ENCODE measurements around the gene CADPS2. TPM values are rescaled to one million over a fixed set of nuclear protein-coding genes. Genes with fewer than 3 reads are reported as not detected.

CADPS2 gene
- total RNA-seq, 4 donors from 2014 or later: 2.1 to 3.7 (median 2.8) TPM

DNA sequence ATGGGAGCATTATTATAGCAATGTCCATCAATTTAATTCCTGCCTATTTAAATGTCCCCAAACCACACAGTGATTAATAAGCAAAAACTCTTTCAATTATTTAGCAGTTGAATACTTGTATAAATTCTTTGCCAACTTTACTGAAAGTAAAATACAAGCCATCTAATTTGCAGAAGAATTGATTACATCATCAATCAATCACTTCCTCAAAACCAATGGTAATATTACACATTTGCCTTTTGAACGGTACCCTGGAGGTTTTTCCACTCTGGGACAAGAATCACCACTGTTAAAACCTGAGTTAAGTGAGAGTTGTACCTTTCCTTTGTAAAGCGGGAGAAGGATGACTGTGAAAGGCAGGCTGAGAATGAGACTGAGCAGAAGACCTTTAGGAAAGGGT is 280.3 kb downstream of the CADPS2 start:
- no peaks in the 10 kb centered on the region for H3K4me1 ChIP-seq
- H3K9me3 ChIP-seq: no peaks in the 10 kb centered on the region
- DNase-seq (no peak), ATAC-seq (no peak)
- intact Hi-C loops (cut with DNase I; ENCODE audit: low total_unique reads) (no loop called here), in situ Hi-C loops (cut with MboI; ENCODE audit: low sequenced_read_pairs in 4 of 4) (no loop called here)
- H3K27me3 ChIP-seq: no peaks in the 10 kb centered on the region
- H3K27ac ChIP-seq: no peak overlapping the region
- no peak overlapping the region for H3K4me3 ChIP-seq
- H3K36me3 ChIP-seq: no peaks in the 10 kb centered on the region
- TF ChIP-seq POLR2A (IDR thresholded peaks at IDR 0.05): no peak
- TF ChIP-seq, protein P1, sequence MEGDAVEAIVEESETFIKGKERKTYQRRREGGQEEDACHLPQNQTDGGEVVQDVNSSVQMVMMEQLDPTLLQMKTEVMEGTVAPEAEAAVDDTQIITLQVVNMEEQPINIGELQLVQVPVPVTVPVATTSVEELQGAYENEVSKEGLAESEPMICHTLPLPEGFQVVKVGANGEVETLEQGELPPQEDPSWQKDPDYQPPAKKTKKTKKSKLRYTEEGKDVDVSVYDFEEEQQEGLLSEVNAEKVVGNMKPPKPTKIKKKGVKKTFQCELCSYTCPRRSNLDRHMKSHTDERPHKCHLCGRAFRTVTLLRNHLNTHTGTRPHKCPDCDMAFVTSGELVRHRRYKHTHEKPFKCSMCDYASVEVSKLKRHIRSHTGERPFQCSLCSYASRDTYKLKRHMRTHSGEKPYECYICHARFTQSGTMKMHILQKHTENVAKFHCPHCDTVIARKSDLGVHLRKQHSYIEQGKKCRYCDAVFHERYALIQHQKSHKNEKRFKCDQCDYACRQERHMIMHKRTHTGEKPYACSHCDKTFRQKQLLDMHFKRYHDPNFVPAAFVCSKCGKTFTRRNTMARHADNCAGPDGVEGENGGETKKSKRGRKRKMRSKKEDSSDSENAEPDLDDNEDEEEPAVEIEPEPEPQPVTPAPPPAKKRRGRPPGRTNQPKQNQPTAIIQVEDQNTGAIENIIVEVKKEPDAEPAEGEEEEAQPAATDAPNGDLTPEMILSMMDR (IDR thresholded peaks at IDR 0.05 in 4 of 5, conservative IDR thresholded peaks at IDR 0.05 in 1 of 5): no peak

DNA sequence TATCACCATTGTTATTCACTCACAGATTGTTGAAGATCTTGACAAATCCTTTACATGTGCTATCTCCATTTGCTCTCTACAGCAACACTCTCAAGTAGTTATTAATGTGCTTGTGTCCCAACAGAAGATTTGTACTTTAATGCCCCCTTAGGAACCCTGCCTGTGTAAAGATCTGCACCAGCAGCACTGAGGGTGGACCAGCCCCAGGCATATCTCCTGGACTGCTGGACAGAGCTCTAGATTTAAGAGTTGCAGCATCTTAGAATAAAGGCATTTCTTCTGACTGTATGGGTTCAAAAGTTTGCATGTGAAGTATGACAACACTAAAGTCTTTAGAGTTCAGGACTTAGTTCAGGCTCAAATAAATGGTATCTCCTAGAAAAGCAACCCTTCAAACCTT is 282.0 kb downstream of the CADPS2 start:
- no peaks in the 10 kb centered on the region for H3K36me3 ChIP-seq
- H3K4me1 ChIP-seq: no peaks in the 10 kb centered on the region
- ATAC-seq: no peak
- no peaks in the 10 kb centered on the region for H3K27me3 ChIP-seq
- TF ChIP-seq, protein P1 (IDR thresholded peaks at IDR 0.05 in 4 of 5, conservative IDR thresholded peaks at IDR 0.05 in 1 of 5): no peak
- TF ChIP-seq POLR2A (IDR thresholded peaks at IDR 0.05): no peak
- intact Hi-C loops (cut with DNase I; ENCODE audit: low total_unique reads): no loop called here
- DNase-seq: no peak
- H3K9me3 ChIP-seq: no peaks in the 10 kb centered on the region
- no peak overlapping the region for H3K4me3 ChIP-seq
- no peak overlapping the region for H3K27ac ChIP-seq
- in situ Hi-C loops (cut with MboI; ENCODE audit: low sequenced_read_pairs in 4 of 4): no loop called here

DNA sequence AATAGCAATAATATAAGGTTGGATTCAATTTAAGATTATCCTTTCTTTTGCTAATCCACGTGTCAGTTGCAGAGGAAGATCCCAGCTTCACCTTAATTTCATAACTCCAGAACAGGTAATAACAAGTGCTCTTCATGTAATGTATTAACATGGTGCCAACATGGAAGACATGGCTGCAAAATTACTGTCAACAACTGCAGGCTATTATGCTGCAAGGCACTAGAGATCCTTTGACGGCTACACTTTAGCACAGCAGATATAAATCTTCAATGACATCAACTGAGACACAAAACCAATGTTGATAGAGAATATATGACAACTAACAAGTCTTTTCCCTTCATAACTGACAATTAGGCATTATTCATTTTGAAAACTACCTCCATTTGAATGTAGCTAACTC is 283.5 kb downstream of the CADPS2 start:
- in situ Hi-C loops (cut with MboI; ENCODE audit: low sequenced_read_pairs in 4 of 4): no loop called here
- H3K9me3 ChIP-seq: no peaks in the 10 kb centered on the region
- DNase-seq (no peak), ATAC-seq (no peak)
- H3K4me3 ChIP-seq: no peak overlapping the region
- H3K27me3 ChIP-seq: no peaks in the 10 kb centered on the region
- no peak overlapping the region for H3K27ac ChIP-seq
- H3K4me1 ChIP-seq: no peaks in the 10 kb centered on the region
- no peaks in the 10 kb centered on the region for H3K36me3 ChIP-seq
- intact Hi-C loops (cut with DNase I; ENCODE audit: low total_unique reads): no loop called here
- TF ChIP-seq, protein P1 (IDR thresholded peaks at IDR 0.05 in 4 of 5, conservative IDR thresholded peaks at IDR 0.05 in 1 of 5): no peak
- no peak for TF ChIP-seq POLR2A (IDR thresholded peaks at IDR 0.05)

DNA sequence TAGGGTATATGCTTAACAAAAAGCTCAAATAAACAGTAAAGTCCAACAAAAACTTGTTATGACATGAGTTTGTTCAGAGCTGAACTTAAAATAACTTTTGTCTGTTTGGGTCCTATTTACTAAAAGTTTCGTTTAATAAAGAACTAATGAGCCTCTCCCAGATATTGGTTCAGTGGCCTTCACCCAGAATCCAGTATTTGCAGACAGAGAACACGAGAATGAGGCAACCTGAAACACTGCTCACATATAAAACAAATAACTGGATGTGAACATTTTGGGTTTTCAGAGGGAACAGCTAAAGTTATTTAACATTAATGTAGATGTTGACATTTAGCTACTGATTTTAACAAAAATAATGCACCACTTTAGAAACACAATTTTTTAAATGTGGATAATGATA is 285.6 kb downstream of the CADPS2 start:
- DNase-seq (no peak), ATAC-seq (no peak)
- intact Hi-C loops (cut with DNase I; ENCODE audit: low total_unique reads): no loop called here
- no peaks in the 10 kb centered on the region for H3K27me3 ChIP-seq
- TF ChIP-seq POLR2A (IDR thresholded peaks at IDR 0.05): no peak
- TF ChIP-seq, protein P1 (IDR thresholded peaks at IDR 0.05 in 4 of 5, conservative IDR thresholded peaks at IDR 0.05 in 1 of 5): no peak
- no peaks in the 10 kb centered on the region for H3K36me3 ChIP-seq
- no peaks in the 10 kb centered on the region for H3K4me1 ChIP-seq
- no peak overlapping the region for H3K27ac ChIP-seq
- H3K9me3 ChIP-seq: no peaks in the 10 kb centered on the region
- in situ Hi-C loops (cut with MboI; ENCODE audit: low sequenced_read_pairs in 4 of 4): no loop called here
- H3K4me3 ChIP-seq: no peak overlapping the region

DNA sequence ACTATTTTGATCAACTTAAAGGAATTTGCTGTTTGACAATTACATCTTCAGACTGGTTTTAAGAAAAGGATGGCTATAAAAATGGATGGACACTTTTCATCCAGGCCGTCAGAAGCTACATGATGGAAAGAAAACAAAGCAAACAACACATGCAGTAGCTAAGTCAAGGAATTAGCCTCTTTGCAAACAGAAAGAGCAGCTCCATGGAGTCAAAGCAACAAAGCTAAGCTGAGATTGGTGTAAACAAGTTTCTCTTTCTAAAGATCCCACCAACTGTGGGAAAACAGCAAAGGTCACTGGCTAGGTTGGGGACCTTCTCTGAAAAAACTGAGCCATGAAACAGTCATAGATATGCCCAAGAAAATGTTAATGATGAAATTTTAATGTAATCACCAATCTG is 286.2 kb downstream of the CADPS2 start:
- DNase-seq (no peak), ATAC-seq (no peak)
- no peak for TF ChIP-seq POLR2A (IDR thresholded peaks at IDR 0.05)
- TF ChIP-seq, protein P1 (IDR thresholded peaks at IDR 0.05 in 4 of 5, conservative IDR thresholded peaks at IDR 0.05 in 1 of 5): no peak
- in situ Hi-C loops (cut with MboI; ENCODE audit: low sequenced_read_pairs in 4 of 4): no loop called here
- Histone ChIP-seq H3K4me3 (no peak overlapping the region), H3K36me3 (no peaks in the 10 kb centered on the region), H3K9me3 (no peaks in the 10 kb centered on the region), H3K27me3 (no peaks in the 10 kb centered on the region), H3K4me1 (no peaks in the 10 kb centered on the region), H3K27ac (no peak overlapping the region)
- intact Hi-C loops (cut with DNase I; ENCODE audit: low total_unique reads): no loop called here
